PC-9 (cell line): Measurements from ENCODE around the gene ELMO1. TPM values are rescaled to one million over a fixed set of nuclear protein-coding genes. Genes with fewer than 3 reads are reported as not detected.

Source experiments
- BruUV-seq: library from RNA; stranded (reverse); fragments of 400-500 nt; replicated peaks from 2 replicates; lab custom pipeline; 2021; lab: Mats Ljungman, UMichigan
- CTCF ChIA-PET: fragments of 300-600 bp; sonication (Branson Sonifier 250); formaldehyde crosslinking; loops from one replicate; lab custom pipeline; 2022; ENCODE audit warnings: antibody characterized with exemption; lab: Charles Lee
- POLR2A ChIA-PET: fragments of 300-600 bp; sonication (Branson Sonifier 250); formaldehyde crosslinking; loops from one replicate; lab custom pipeline; 2022; ENCODE audit warnings: antibody characterized with exemption; ENCODE audit not compliant: unreplicated experiment; lab: Charles Lee
- DNase-seq, 2 experiments: peaks; one replicate each; pipeline versions ENCODE4 v3.0.0 to v3.0.0-alpha.2; 2015 to 2022; ENCODE audit warnings: mixed read lengths in 1 of 2
- H2AFZ ChIP-seq: fragments of 200-600 bp; sonication (generic); 2 replicates; pipeline ENCODE4 v1.8.1; 2017; ENCODE audit warnings: antibody characterized with exemption
- H3F3A ChIP-seq: fragments of 200-600 bp; sonication (generic); 2 replicates; pipeline ENCODE4 v1.8.1; 2017; ENCODE audit warnings: antibody characterized with exemption, mild to moderate bottlenecking, low read depth; ENCODE audit not compliant: insufficient read depth
- H3K27ac ChIP-seq: fragments of 200-600 bp; sonication (generic); 2 replicates; pipeline ENCODE4 v1.6.1; 2016; ENCODE audit warnings: mixed run types
- H3K27me3 ChIP-seq: fragments of 200-600 bp; sonication (generic); 2 replicates; pipeline ENCODE4 v1.6.1; 2016; ENCODE audit warnings: low read depth, mixed run types; ENCODE audit not compliant: insufficient read depth
- H3K36me3 ChIP-seq: fragments of 200-600 bp; sonication (generic); 2 replicates; pipeline ENCODE4 v1.6.1; 2016; ENCODE audit warnings: low read depth, mixed run types
- H3K4me1 ChIP-seq: fragments of 200-600 bp; sonication (generic); replicated peaks from 2 replicates; pipeline ENCODE4 v1.6.1; 2016; ENCODE audit warnings: mixed run types; ENCODE audit not compliant: insufficient read depth
- H3K4me2 ChIP-seq: fragments of 200-600 bp; sonication (generic); 2 replicates; pipeline ENCODE4 v1.6.1; 2017; ENCODE audit warnings: mixed run types
- H3K4me3 ChIP-seq: fragments of 200-600 bp; sonication (generic); 2 replicates; pipeline ENCODE4 v1.6.1; 2016; ENCODE audit warnings: mixed run types
- H3K79me2 ChIP-seq: fragments of 200-600 bp; sonication (generic); 2 replicates; pipeline ENCODE4 v1.6.1; 2017; ENCODE audit warnings: low read depth, mixed run types
- H3K9me2 ChIP-seq: fragments of 200-600 bp; sonication (generic); 2 replicates; pipeline ENCODE4 v1.8.1; 2017; ENCODE audit warnings: mild to moderate bottlenecking; ENCODE audit not compliant: insufficient read depth
- H3K9me3 ChIP-seq: fragments of 200-600 bp; sonication (generic); 2 replicates; pipeline ENCODE4 v1.8.1; 2016; ENCODE audit warnings: low read depth; ENCODE audit not compliant: insufficient read depth
- H4K20me1 ChIP-seq: fragments of 200-600 bp; sonication (generic); 2 replicates; pipeline ENCODE4 v1.8.1; 2017; ENCODE audit not compliant: insufficient read depth
- EZH2 ChIP-seq: fragments of 200-600 bp; sonication (generic); IDR thresholded peaks from 2 replicates; pipeline ENCODE4 v1.8.0; 2017; ENCODE audit warnings: antibody characterized with exemption, low read depth
- intact Hi-C: fragments of 100-400 bp; cut with micrococcal nuclease; formaldehyde crosslinking; loops from one replicate; pipeline ENCODE4 v1.10.0; 2022; ENCODE audit not compliant: unreplicated experiment
- total RNA-seq: library from RNA; stranded (reverse); gene quantifications from 2 replicates; pipeline ENCODE4 v1.2.3, GENCODE V29; 2021
- TF ChIP-seq, protein P1 (sequence below): fragments of 200-600 bp; sonication (generic); conservative IDR thresholded peaks from 2 replicates; pipeline ENCODE4 v1.6.1; 2017; ENCODE audit warnings: mixed run types, antibody characterized with exemption, mild to moderate bottlenecking, moderate library complexity

Gene ELMO1
- total RNA-seq, 1 experiment from 2014 or later, result 4.8 TPM

DNA sequence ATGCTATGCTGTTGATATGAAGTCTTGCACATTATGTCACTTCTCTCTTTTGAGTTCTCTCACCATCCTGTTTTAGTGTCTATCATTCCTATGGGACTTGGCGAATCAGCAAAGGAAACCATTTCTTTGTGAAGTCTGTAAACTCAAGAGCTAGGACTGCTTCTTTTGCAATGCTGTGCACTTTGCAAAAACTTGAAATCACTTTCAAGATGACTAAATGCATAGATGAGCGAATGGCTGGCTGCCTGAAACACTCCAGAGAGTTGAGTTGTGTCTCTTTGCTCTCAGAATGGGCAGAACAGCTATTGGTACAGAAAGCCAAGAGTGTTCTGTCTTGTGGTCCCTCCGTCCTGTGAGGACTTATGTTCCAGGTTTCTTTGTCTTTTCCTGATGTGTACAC is 18.3 kb upstream of the ELMO1 start:
- no peak for TF ChIP-seq EZH2
- TF ChIP-seq, protein P1, sequence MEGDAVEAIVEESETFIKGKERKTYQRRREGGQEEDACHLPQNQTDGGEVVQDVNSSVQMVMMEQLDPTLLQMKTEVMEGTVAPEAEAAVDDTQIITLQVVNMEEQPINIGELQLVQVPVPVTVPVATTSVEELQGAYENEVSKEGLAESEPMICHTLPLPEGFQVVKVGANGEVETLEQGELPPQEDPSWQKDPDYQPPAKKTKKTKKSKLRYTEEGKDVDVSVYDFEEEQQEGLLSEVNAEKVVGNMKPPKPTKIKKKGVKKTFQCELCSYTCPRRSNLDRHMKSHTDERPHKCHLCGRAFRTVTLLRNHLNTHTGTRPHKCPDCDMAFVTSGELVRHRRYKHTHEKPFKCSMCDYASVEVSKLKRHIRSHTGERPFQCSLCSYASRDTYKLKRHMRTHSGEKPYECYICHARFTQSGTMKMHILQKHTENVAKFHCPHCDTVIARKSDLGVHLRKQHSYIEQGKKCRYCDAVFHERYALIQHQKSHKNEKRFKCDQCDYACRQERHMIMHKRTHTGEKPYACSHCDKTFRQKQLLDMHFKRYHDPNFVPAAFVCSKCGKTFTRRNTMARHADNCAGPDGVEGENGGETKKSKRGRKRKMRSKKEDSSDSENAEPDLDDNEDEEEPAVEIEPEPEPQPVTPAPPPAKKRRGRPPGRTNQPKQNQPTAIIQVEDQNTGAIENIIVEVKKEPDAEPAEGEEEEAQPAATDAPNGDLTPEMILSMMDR, result no peak

GRCh38 chr7:37462138-37462537 is 13.5 kb upstream of the ELMO1 start:
- DNase-seq, result no peak
- Histone ChIP-seq H2AFZ (no peak overlapping the region), H3K9me2 (no peaks in the 10 kb centered on the region), H3K4me1 (no peaks in the 10 kb centered on the region), H3K4me2 (no peak overlapping the region), H3K9me3 (no peaks in the 10 kb centered on the region), H3K27ac (no peak overlapping the region), H3K36me3 (no peaks in the 10 kb centered on the region), H3F3A (no peaks in the 10 kb centered on the region), H3K27me3 (no peaks in the 10 kb centered on the region), H3K79me2 (no peaks in the 10 kb centered on the region), H3K4me3 (no peak overlapping the region), H4K20me1 (no peaks in the 10 kb centered on the region)
- POLR2A ChIA-PET, result no interaction called here
- CTCF ChIA-PET, result no interaction called here
- intact Hi-C loops, result no loop called here
- no peak for TF ChIP-seq EZH2
- TF ChIP-seq, protein P1, result no peak
- BruUV-seq, result no TSS peak

More for the DNA sequence above, 18.3 kb upstream of the ELMO1 start:
- CTCF ChIA-PET, result no interaction called here
- Histone ChIP-seq H3K4me2 (no peak overlapping the region), H3K36me3 (no peaks in the 10 kb centered on the region), H3K9me2 (no peaks in the 10 kb centered on the region), H4K20me1 (no peaks in the 10 kb centered on the region), H3K27me3 (no peaks in the 10 kb centered on the region), H3K27ac (no peak overlapping the region), H3K4me3 (no peak overlapping the region), H3F3A (no peaks in the 10 kb centered on the region), H3K4me1 (no peaks in the 10 kb centered on the region), H3K9me3 (no peaks in the 10 kb centered on the region), H2AFZ (no peak overlapping the region; the same call in 1 of the 2 replicates), H3K79me2 (no peaks in the 10 kb centered on the region)
- POLR2A ChIA-PET, result no interaction called here
- BruUV-seq, result no TSS peak
- intact Hi-C loops, result no loop called here
- no peak for DNase-seq

DNA sequence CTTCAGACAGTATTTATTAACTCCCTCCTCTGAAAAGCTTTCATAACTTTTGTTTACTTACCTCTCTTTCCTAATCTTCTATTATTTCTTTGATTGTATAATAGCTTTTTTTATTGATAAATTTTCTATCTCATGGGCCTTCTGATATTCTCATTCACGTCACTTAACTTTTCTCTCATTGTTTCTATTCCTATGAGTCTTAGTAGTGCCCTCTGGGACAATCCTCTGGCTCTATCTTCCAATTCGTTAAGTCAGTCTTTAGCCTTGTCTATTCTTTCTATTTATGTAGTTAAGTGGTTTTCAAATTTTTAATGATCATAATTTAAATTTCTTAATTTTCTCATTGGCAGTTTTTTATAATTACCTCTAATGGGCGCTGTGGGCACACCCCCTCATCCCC is 6.4 kb upstream of the ELMO1 start:
- no TSS peak for BruUV-seq
- Histone ChIP-seq H3K36me3 (no peaks in the 10 kb centered on the region), H3K27ac (no peak overlapping the region), H3K79me2 (no peaks in the 10 kb centered on the region), H3K9me2 (no peaks in the 10 kb centered on the region), H4K20me1 (no peaks in the 10 kb centered on the region), H3K4me1 (no peaks in the 10 kb centered on the region), H3K4me3 (no peak overlapping the region), H3F3A (no peaks in the 10 kb centered on the region), H3K4me2 (no peak overlapping the region), H3K9me3 (no peaks in the 10 kb centered on the region), H3K27me3 (no peaks in the 10 kb centered on the region), H2AFZ (no peak overlapping the region)
- DNase-seq, result no peak
- POLR2A ChIA-PET, result no interaction called here
- intact Hi-C loops, result no loop called here
- CTCF ChIA-PET, result no interaction called here
- TF ChIP-seq, protein P1, result no peak
- TF ChIP-seq EZH2, result no peak
